Measurements from ENCODE around the gene CCDC88C.

Gene CCDC88C

DNA sequence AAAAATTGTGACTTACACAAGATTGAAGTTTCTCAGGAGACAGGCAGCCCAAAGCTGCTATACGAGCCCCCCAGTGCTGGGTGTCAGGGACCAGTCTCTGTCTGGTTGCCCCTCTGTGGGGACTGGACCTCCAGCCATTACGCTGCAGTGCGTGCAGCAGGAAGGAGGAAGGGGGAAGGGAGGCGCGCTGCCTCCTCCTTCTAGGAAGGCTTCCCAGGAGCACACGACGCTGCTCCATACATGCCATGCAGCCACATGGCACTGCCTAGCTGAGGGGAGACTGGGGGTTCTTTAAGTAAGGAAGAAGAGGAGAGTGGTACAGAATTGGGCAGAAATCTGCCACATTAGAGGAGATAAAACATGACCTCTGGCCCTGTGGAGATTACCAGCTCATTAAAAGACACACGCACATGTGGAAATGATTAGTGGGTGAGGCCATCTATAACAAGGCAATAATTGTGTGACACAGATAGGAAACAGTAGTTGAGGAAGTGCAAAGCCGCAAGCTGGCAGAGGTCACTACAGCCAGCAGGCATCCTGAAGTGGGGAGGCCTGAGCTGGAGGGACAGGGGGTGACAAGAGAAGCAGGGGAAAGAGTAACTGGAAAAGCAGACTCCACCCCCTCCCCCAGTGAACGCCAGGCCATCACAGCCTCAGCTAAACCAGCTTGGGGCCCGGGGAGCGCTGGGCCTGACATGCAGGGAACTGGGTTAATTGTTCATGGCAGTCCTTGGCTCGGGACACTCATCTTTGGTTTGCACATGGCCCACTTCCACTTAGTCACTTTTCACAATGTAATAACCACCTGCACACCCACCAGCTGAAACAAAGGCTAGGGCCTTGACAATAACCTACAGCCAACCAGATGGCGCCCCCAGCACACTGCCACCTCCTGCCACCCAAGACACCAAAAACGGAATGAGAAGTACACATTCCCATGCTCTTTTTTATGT is 39.6 kb downstream of the CCDC88C start:
- DNase-seq (ENCODE audit: low read depth in 2 of 2) = peak in 1 of 2 experiments; percentile 11

DNA sequence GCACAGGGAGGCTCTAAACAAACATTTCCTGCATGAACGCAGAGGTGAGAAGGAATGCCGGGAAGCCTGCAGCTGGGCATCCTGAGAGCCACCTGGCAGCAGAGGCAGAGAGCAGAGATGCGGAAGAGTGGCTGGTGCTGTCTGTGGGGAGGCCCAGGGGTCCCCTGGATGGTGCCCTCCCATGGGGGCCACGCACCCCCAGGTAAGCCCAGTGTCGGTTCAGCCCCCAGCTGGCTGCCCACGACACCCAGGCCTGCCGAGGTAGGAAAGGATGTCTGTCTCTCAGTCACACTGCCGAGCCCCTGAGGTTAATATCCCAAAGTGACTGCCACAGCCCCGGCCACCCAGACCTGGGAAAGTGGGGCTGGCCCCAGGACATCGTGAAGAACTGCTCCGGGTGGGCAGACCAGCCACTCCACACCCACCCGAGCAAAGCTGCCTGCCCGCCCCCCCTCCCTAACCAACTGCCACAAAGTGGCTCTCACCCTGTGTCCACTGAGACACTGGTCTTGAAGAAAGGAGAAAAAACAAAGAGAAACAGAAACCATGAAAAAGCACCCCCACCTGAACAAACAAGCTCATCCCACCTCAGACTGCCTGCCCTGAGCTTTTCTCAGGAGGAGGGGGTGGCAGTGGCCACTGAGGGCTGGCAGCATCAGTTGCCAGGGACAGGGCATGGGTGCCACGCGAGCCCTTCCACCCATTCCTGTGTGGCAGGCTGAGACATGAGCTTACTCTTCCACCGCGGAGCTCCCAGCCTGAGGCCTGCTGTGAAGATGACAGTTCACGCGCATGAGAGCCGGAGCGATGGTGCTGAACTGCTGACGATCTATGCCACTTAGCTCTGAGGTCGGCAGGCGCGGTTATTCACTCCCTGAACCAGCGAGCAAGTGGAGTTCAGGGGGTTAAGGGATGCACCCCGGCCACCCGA is 40.8 kb downstream of the CCDC88C start:
- no peak for DNase-seq (ENCODE audit: low read depth in 2 of 2)

DNA sequence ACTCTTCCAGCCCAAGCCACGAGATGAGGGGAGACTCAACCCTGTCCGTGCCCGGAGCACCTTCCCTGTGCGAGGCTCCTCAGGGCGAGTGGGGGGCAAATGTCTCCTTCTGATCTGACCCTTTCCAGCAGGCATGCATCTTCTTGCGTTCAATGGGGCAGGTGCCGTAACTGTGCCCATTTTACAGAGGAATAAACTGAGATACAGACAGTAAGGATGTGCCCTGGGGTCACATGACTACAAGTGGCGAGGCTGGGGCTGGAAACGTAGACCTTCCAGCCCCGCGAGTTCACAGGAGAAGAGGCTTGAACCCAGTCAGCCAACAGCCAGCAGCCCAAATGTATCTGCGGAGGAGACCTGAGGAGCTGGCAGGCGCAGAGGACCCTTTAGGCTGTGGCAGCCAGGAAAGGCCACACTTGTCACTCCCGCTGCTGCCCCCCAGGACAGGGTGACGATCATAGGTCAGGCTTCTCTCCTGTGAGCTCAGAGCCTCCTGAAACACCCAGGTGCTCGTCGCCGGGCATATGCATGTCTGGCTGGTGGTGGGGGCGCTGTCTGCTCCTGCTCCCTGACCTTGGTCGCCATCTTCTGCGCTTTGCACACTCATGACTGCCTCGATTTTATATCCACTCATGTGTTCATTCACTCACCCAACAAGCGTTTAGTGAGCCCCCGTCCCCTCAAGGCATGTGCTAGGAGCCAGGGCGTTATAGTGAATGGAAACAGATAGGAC is 41.7 kb downstream of the CCDC88C start:
- no peak for DNase-seq (ENCODE audit: low read depth in 2 of 2)

DNA sequence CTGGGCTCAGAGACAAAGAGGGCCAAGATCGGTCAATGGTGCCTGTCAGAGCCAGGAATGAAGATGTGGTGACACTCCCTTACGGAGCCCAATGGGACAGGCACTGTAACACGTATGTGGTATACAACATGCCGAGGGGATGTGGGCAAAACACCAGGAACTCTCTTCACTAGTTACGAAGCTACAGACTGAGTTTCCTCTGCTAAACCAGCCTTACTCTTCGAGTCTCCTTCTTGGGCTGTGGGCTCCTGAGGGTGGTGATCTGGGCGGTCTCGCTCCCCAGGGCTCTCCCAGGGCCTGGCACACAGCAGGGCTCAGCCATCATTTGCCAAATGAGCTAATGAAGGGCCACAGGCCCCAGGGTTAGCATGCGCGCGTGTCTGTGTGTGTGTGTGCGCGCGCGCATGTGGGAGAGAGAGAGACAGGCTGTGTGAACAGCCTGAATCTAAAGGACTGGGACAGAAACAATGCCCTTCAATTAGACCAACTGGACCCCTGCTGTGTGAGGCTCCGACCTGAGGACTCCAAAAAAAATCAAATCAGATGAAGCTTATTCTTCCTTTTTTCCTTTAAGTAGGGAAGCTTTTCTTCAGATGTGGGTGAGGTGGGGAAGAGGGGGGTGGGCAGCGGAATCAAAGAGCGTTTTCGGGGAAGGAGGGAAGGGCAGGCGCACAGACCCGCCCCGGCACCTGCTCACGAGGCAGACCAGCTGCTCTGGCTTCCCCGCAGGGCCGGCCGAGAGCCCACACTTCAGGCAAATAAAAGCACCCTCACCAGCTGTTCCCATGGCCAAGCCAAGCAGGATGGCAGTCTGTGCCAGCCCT is 42.5 kb downstream of the CCDC88C start:
- DNase-seq (ENCODE audit: low read depth in 2 of 2) = no peak

DNA sequence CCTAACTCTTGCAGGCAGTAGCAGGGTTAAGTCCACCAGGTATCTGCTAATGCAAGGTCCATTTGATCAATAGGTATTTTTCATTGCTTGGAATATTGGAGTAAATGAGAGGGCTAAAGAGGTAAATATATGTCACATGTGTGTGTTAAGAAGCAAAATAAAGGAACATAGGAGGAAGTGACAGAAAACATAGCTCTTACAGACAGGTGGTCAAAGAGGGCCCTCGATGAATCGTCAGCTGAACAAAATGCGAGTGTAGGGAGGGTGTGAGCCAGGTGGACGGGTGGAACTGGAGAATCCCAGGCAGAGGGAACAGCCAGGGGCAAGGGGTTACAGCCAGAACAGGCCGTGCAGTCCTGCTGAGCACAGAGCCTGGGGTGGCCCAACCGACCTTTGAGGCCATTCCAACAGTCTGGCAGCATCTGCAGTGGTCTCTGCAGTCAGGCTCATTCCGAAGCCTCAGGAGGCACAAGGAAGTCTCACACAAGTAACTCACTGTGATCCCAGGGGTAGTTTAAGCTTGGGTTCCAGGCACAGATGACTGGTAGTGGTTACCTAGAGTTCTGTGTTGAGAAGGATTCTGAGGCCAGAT is 43.2 kb downstream of the CCDC88C start:
- DNase-seq (ENCODE audit: low read depth in 2 of 2) = no peak

DNA sequence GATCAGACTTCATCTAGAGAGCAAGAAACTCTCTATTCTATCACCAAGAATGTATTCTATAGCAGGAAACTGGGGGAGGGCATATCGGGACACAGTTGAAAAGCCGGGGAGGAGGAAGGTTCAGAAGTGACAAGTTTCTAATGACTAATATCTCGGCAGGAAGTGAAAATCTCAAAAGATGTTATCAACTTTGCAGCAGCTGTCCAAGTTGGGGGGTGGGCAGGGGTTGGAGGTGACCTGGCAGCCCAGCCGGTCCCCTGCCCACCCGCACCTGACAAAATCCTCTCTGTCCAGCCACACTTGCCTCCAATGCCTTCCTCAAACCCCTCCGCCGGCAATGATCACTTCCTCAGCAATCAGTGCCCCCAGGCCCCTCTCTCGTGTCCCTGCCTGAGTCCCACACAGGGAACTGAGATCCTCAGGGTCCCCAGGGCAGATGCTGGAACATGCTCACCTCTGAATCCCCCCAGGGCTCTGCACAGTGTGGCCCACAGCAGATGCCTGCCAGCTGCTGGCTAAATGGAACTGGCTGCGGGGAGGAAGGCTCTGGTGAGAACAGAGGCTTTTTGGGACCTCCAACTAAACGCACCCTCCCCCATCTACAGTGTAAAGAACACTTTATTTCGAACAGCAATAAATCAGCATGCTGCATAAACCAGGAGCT is 43.9 kb downstream of the CCDC88C start:
- DNase-seq (ENCODE audit: low read depth in 2 of 2) = no peak

DNA sequence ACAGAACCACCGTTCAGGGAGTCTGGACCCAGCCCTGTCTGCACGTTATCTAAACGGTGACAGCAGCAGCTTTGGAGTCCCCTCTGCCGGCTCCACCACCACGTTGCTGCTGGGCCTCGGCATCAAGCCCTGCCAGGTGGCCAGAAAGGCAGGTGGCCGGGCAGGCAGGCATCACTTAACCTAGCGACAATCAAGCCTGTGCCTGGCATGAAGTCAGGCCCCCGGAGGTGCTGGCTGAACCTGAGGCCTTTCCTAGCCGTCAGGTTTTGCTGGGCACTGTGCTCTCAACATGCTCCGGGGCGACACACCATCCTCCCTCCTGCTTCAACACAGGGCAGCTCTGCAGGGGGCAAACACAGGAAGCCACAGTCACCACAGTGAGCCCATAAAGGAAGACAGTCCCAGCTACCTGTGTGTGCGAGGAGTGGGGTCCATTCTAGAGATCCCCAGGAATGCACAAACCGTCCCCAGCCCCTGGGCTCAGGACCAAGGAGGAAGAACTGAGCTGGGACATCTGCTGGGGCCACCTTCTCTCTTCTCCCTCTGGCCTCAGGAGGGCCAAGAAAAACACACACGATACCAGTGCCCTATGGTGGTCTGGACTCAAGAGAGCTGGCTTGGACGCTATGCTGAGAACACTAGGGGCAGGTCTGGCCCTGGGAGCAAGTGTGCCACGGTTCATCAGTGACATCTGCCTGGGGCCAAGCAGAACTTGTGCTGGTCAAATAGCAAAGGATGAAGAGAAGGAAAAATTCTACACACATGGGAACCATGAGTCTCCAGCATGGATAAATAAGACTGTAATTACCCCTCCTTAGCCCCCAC is 44.7 kb downstream of the CCDC88C start:
- DNase-seq (ENCODE audit: low read depth in 2 of 2) = no peak

DNA sequence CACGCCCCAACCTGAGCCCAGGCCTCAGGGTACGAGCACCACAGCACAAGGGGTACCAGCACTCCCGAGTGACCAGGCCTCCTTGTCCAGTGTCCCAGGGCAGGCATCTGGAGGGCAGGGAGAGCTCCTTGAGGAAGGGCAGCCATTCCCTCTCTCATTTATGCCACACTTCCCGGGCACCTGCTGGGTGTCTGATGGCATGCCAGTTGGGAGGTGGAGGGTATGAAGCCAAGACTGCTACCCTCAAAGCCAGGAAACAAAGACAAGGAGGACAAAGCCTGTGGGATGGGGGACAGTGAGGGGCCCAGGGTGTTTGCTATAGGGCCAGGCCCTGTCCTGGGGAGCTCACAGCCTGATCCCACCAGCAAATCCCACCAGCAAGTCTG is 45.6 kb downstream of the CCDC88C start:
- DNase-seq (ENCODE audit: low read depth in 2 of 2) = no peak

DNA sequence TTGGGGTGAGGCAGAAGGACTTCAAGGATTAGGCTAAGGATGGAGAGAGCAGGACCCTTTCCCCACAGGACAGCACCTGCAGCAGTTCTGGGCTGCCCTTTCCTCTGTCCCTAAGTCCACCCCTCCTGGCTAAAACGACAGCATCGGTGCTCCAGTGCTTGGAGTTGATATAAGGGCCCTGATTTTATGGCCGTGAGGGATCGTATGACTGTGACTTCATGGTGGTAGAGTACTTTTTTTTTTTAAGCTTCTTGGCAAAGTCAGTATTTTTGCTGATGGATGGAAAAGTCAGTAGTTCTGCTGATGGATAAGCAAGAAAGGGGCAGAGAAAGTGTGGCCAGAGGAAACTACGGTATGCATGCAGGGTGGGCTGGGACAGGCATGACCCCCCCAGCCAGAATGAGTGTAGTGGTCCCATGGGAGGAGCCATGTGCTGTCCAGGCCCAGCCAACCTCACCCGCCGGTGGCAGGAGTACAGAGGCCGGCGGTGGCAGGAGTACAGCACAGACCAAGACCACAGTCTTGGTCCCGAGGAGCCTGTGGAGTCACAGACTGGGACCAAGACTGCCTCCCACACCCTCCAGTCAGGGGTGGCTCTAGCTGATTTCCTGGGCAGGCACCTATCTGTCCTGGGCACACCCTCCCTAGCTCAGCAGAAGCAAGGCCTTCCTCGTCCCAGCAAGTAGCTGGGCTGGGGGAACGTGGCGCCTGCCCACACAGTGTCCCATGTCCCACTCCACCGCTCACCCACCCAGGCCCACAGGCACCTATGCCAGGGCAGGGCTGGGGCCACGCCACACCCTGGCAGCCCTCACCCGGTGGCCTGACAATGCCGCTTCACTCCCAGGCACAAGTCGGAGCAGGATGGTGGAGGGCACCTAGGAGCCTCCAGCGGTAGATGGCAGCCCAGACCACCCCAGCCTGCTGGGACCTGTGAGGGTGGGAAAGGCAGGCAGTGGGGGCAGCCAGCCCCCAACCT is 46.3 kb downstream of the CCDC88C start:
- no peak for DNase-seq (ENCODE audit: low read depth in 2 of 2)

DNA sequence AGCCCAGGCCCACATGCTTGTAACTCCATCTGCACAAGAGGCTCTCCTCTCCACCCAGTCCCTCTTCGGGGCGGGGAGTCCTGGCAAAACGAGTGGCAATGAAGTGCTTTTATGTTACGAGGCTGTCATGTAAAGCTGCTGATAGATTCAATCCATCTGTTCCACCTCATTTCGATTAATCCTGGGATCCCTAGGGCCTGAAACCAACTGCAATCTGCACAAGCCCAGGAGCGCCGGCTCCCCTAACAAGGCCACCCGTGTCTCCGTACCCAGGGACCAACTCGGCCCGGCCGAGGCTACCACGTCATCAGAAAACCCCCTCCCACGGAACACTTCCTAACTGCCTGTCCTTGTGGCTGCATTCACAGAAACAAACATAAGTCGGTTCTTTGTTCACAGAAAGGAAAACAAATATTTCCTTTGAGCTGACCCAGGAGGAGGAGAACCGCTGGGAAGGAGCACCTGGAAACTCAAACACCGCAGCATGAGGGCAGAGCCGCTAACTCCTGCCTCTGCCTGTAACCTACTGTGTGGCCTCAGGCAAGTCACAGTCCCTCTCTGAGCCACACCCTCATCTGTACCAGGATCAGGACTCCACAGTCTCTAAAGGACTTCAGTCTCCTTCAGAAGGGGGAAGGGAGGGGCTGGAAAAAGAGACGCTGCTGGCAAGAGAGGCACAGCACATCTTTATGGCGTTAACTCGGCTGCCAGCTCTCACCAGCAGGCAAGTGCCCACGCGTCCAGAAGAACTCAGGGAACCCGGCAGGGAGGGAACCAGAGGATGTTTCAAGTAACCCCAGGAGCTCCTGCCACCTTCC is 47.8 kb downstream of the CCDC88C start:
- DNase-seq (ENCODE audit: low read depth in 2 of 2) = no peak

DNA sequence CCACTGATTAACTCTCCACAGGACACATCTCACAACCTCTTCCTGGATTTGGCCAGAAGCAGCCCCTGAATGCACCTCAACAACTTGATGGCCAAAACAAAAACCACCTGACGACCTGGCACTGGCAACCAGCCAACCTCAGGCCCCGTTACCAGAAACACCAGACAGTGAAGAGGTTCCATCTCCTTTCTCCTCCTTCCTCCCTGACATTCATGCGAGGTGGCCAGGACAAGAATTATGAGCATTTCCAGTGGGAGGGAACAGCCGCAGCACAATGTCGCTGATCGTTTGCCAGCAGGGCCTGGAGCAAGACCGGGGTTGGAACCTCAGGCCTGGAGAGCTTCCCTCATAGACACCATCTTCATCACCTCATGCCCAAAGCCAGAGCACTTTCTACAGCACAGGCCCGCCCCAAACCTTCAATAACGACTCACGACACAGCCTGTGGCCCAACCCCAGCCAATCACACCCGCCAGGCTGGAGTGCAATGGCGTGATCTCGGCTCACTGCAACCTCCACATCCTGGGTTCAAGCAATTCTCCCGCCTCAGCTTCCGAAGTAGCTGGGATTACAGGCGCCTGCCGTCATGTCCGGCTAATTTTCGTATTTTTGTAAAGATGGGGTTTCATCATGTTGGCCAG is 48.7 kb downstream of the CCDC88C start:
- DNase-seq (ENCODE audit: low read depth in 2 of 2) = no peak

DNA sequence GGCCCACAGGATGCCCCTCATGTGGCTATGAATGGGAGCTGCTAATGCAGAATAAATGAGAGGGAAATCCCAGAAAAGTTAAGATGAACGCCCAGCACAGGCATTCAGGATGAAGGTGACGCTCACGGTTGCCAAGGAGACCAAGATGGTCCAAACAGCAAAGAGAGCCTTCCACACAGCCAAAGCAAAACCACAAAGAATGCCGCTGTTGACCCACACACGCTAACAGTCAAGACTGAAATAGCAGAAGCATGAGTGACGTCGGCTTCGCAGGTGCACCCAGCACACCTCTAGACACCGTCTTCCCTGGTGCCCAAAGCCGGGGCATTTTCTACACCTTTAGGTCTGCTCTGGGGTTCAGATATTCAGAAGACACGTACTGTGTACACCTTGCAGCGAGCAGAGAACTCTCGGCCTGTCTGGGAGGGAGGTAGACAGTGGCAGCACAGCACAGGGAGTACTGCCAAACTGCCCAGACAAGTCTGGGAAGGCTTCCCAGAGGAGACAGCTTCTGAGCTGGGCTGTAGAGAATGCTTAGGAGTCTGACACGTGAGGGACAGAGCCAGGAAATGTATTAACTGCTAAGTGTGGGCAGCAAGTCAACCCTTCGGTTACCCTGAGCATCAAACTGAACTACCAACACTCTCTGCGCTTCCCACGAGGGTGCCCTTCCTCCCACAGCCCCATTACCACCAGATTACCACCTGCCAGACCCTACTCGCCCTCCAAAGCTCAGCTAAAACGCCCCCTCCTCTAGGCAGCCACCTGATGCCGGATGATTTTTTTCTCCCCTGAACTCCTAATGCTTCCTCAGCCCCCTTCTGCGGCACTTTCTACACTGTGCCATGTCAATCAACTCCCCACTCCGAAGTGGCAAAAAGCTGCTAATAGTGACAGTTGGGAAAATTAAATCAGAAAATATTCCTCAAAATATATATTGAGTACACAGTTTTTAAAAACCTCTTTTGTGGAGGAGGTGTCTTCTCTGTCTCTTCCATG is 50.1 kb downstream of the CCDC88C start:
- DNase-seq (ENCODE audit: low read depth in 2 of 2) = no peak

DNA sequence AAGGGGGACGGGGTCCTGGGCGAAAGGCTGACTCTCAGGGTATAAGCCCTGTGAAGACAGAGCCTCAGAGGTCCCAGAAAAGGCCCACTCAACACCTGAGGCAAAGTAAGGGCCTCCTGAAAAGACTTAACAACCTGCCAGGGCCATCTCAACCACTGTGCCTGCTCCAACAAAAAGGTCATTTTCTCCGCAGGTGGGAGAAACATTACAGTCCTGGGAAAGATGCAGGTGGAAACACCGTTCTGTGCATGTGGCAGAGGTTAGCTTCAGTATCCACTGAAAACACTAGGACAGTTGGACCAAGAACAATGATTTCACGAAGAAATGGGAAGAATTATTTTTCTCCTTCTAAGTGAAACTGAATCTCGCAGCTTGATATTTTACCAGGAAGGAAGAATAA is 50.9 kb downstream of the CCDC88C start:
- DNase-seq (ENCODE audit: low read depth in 2 of 2) = no peak

DNA sequence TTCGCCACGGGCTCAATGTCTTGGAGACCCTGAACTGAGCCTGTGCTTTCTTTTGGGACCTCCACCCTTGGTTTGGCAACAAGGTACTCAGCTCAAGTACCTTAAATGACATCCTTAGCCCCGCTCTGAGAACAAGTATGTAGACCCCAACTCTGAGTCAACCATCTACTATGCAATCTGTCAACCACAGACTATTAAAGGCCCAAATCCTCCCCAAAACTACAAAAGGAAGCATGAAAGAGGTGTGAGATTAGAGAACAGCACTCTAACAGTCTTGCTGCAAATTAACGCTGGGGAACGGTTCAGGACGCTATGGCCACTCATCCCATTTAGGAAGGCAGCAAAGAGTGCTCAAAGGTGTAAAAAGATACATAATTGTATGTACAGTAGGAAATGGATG is 52.1 kb downstream of the CCDC88C start:
- DNase-seq (ENCODE audit: low read depth in 2 of 2) = no peak

DNA sequence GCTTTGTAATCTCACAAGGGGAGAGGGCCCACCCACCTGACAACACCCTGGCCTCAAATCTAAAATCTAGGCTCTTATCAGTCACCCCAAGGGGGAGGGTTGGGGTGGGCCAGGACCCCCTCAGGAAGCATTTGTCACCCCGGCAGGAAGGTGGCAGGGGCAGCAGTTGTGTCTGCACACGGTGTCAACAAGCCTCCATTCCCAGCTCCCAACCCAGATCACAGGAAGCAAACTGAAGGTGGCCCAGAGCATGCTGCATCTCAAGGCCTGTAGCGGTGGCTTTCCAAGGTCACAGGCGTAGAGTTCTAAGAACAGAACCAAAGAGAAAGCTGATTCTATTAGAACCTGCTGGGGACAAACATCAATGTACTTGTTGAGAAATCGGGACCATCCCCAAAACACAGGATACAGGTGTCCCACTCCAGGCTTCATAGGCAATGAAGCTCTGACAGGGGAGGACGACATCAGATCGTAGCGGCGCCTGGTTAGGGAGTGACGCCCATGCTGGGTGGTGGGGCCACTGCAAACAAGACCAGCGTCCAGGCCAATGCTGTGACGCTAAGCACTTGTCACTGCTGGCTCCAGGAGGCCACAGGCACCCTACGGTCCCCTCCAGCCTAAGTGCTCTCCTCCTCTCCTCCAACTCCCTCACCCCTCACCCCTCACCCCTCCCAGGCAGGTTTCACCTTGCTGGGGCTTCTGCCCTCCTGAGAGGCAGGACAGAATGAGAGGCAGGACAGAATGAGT is 52.9 kb downstream of the CCDC88C start:
- DNase-seq (ENCODE audit: low read depth in 2 of 2) = no peak

All from fibroblast of skin of left quadriceps (primary cell).